ENCODE results near the gene OTX1.
A peak's percentile ranks its signal among the peaks of the same experiment; 100 is the strongest.

OTX1 gene

DNA sequence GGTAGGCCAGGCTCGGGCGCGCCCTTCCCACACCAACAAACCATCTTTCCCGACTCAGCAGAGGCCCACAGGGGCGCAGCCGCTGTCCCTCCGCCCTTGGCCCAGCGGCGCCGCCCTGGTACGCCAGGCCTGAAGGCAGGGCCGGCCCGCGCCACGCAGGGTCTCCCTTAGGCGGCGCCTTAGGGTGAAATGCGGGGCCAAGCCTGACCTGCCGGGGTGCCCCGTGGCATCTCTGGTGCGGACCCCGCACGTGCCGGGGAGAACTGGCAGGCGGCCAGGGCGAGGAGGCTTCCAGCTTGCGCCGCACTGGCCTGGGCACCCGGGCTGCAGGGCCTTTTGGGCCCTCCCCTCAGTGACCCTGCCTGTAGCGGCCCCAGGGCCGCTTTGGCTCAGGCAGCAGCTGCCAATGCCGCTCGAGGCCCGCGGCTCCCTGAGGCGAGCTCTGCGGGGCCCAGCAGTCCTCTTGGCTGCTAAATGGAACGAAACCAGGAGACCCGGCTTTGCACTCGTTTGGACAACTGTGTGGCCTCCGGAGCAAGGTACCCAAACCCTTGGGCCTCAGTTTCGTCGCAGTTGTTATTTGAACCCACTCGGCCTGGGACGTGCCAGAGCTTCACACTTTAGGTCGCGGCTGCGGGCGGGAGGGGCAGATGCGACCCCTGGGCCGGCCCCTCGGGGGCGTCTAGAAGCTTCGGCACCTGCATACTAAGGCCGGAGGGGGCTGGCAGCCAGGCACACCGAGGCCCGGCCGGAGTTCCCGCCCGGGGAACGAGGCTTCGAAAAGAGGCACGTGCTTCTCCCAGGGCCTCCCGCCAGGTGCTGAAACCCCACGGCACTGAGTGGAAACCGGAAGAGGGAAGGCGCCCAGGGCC is 8.5 kb downstream of the OTX1 start:
- peaks cover 32% of the 10 kb centered on the region for H3K36me3 ChIP-seq (ENCODE audit: insufficient read depth, low read length)
- H3K4me1 ChIP-seq (ENCODE audit: insufficient read depth, low read length, severe bottlenecking), result peaks cover 21% of the 10 kb centered on the region
- H3K9me3 ChIP-seq (ENCODE audit: low read length), result no peaks in the 10 kb centered on the region
- no peaks in the 10 kb centered on the region for H3F3A ChIP-seq (ENCODE audit: insufficient read depth, low read length)
- no peak overlapping the region for H3K27ac ChIP-seq (ENCODE audit: low read depth, low read length, poor library complexity, severe bottlenecking)
- peak overlapping the region; percentile 30; the same call in 1 of the 2 replicates for H3K9ac ChIP-seq (ENCODE audit: low read length)
- H3K9me2 ChIP-seq (ENCODE audit: low read depth, low read length), result no peaks in the 10 kb centered on the region
- H2AFZ ChIP-seq (ENCODE audit: low read length), result no peak overlapping the region
- TF ChIP-seq CTCF (IDR thresholded peaks at IDR 0.05; ENCODE audit: low read length), result no peak
- TF ChIP-seq EZH2 (IDR thresholded peaks at IDR 0.05; ENCODE audit: borderline replicate concordance, low read length), result no peak
- no peaks in the 10 kb centered on the region for H4K20me1 ChIP-seq (ENCODE audit: insufficient read depth, low read length)
- no peak overlapping the region for H3K4me2 ChIP-seq (ENCODE audit: low read length)
- H3K79me2 ChIP-seq (ENCODE audit: insufficient read depth, low read length), result no peaks in the 10 kb centered on the region
- H3K27me3 ChIP-seq (ENCODE audit: insufficient read depth, low read length), result no peaks in the 10 kb centered on the region
- peak overlapping the region; percentile 66 for H3K4me3 ChIP-seq (ENCODE audit: low read depth, low read length, poor library complexity, severe bottlenecking)

DNA sequence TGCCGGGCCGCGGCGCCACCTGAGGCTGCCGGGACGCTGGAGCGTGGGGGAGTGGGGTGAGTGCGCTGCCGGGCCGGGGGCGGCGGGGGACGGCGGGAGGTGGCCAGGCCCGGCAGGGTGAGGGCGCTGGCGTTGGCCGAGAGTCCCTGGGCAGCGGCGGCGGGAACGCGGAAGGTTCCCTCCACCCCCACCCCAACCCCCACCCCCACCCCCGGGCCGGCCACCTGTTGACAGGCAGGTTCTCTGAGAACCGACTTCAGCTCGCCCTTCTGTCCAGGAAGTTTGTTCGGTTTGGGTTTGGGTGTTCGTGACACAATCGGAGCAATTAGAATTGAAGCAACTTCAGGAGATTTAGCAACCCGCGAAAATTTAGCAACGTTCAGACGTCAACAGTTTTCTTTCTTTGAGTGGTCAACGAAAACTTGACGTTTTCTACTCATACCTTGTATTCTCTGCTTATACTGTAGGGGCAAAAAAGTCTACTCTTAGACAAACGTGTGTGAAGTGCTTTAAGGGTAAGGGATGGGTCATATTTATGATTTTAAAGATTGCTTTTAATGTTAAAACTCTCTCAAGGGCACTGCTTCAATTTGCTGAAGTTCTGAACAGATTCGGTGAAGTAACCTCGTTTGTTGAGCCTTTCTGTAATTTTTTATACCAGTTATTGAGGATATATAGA is 9.3 kb downstream of the OTX1 start:
- Histone ChIP-seq H3K9me2 (ENCODE audit: low read depth, low read length) (no peaks in the 10 kb centered on the region), H3K79me2 (ENCODE audit: insufficient read depth, low read length) (no peaks in the 10 kb centered on the region), H3K27me3 (ENCODE audit: insufficient read depth, low read length) (no peaks in the 10 kb centered on the region), H3K27ac (ENCODE audit: low read depth, low read length, poor library complexity, severe bottlenecking) (peak overlapping the region; percentile 85), H3K36me3 (ENCODE audit: insufficient read depth, low read length) (peaks cover 26% of the 10 kb centered on the region), H3K4me3 (ENCODE audit: low read depth, low read length, poor library complexity, severe bottlenecking) (peak overlapping the region; percentile 66), H3K4me2 (ENCODE audit: low read length) (peak overlapping the region; percentile 79), H2AFZ (ENCODE audit: low read length) (peak overlapping the region; percentile 94; the same call in 1 of the 2 replicates), H3K9me3 (ENCODE audit: low read length) (no peaks in the 10 kb centered on the region), H3K9ac (ENCODE audit: low read length) (peak overlapping the region; percentile 85), H3F3A (ENCODE audit: insufficient read depth, low read length) (no peaks in the 10 kb centered on the region), H4K20me1 (ENCODE audit: insufficient read depth, low read length) (no peaks in the 10 kb centered on the region), H3K4me1 (ENCODE audit: insufficient read depth, low read length, severe bottlenecking) (peaks cover 16% of the 10 kb centered on the region)
- TF ChIP-seq EZH2 (IDR thresholded peaks at IDR 0.05; ENCODE audit: borderline replicate concordance, low read length) (no peak), CTCF (IDR thresholded peaks at IDR 0.05; ENCODE audit: low read length) (no peak)

DNA sequence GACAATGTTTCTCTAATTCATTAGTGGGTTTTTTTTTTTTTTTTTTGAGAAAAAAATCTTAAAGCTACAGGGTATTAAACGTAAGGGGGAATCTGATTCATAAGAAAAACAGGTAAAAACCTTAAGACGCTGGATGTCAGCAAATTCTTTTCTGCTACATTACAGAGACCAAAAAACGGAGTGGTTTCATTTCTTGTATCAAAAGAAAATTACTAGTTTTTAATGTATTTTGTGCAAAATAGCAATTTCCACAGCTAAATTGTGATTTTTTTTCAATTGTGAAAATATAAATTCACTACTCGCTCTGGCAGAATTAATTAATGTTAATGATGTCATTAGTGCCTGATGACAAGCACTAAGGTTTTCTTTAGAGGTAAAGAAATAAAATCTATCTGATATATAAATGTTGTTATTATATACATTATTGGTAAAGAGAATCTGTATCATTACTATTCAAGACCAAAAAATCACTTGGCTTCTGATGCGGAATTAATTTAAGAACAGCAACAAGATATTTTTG is 9.9 kb downstream of the OTX1 start:
- TF ChIP-seq CTCF (IDR thresholded peaks at IDR 0.05; ENCODE audit: low read length), result no peak
- TF ChIP-seq EZH2 (IDR thresholded peaks at IDR 0.05; ENCODE audit: borderline replicate concordance, low read length), result no peak
- peak overlapping the region; percentile 66 for H3K4me3 ChIP-seq (ENCODE audit: low read depth, low read length, poor library complexity, severe bottlenecking)
- H3K36me3 ChIP-seq (ENCODE audit: insufficient read depth, low read length), result peaks cover 20% of the 10 kb centered on the region
- peak overlapping the region; percentile 85 for H3K27ac ChIP-seq (ENCODE audit: low read depth, low read length, poor library complexity, severe bottlenecking)
- no peaks in the 10 kb centered on the region for H3K9me2 ChIP-seq (ENCODE audit: low read depth, low read length)
- peak overlapping the region; percentile 94; the same call in 1 of the 2 replicates for H2AFZ ChIP-seq (ENCODE audit: low read length)
- H3K9ac ChIP-seq (ENCODE audit: low read length), result peak overlapping the region; percentile 85
- no peaks in the 10 kb centered on the region for H3F3A ChIP-seq (ENCODE audit: insufficient read depth, low read length)
- H3K4me1 ChIP-seq (ENCODE audit: insufficient read depth, low read length, severe bottlenecking), result peaks cover 16% of the 10 kb centered on the region
- H3K79me2 ChIP-seq (ENCODE audit: insufficient read depth, low read length), result no peaks in the 10 kb centered on the region
- no peaks in the 10 kb centered on the region for H3K9me3 ChIP-seq (ENCODE audit: low read length)
- H3K4me2 ChIP-seq (ENCODE audit: low read length), result peak overlapping the region; percentile 79
- no peaks in the 10 kb centered on the region for H3K27me3 ChIP-seq (ENCODE audit: insufficient read depth, low read length)
- H4K20me1 ChIP-seq (ENCODE audit: insufficient read depth, low read length), result no peaks in the 10 kb centered on the region

Measured in OCI-LY1 (cell line).